CD4-positive, alpha-beta T cell treated with Interleukin-10 for 1 hour (primary cell): Measurements from ENCODE around the gene GNAQ.
"Not testable (repeated sequence)": the region's sequence is repeated elsewhere in the genome, so short reads cannot be mapped to it uniquely, and the experiment has no call there.

Experiments used
- DNase-seq: peaks from one replicate; pipeline ENCODE4 v3.0.0-alpha.2; 2020

GNAQ gene

GRCh38 chr9:77896938-77897667 lies 134.5 kb downstream of the GNAQ start:
- DNase-seq = no peak

- DNase-seq = no peak
These were observed 135.2 kb downstream of the GNAQ start for GRCh38 chr9:77896269-77896937.

GRCh38 chr9:77893706-77894105 lies 137.9 kb downstream of the GNAQ start:
- DNase-seq = no peak

- DNase-seq = no peak
These were observed 138.6 kb downstream of the GNAQ start for GRCh38 chr9:77892955-77893514.

- no peak for DNase-seq
These were observed 139.4 kb downstream of the GNAQ start for GRCh38 chr9:77892171-77892570.

- DNase-seq = no peak
These were observed 140.3 kb downstream of the GNAQ start for GRCh38 chr9:77891128-77891800.

GRCh38 chr9:77887662-77888061 lies 143.9 kb downstream of the GNAQ start:
- no peak for DNase-seq

GRCh38 chr9:77885104-77885672 lies 146.4 kb downstream of the GNAQ start:
- no peak for DNase-seq

GRCh38 chr9:77883846-77884771 lies 147.5 kb downstream of the GNAQ start:
- no peak for DNase-seq

GRCh38 chr9:77883133-77883532 lies 148.5 kb downstream of the GNAQ start:
- DNase-seq = no peak

- no peak for DNase-seq
These were observed 149.3 kb downstream of the GNAQ start for GRCh38 chr9:77882294-77882693.

- not testable (repeated sequence) for DNase-seq
These were observed 150.0 kb downstream of the GNAQ start for GRCh38 chr9:77881634-77882033.

GRCh38 chr9:77881111-77881510 lies 150.5 kb downstream of the GNAQ start:
- DNase-seq = no peak

- no peak for DNase-seq
These were observed 152.1 kb downstream of the GNAQ start for GRCh38 chr9:77879437-77879943.

GRCh38 chr9:77878793-77879192 lies 152.8 kb downstream of the GNAQ start:
- DNase-seq = not testable (repeated sequence)

GRCh38 chr9:77877976-77878375 lies 153.6 kb downstream of the GNAQ start:
- no peak for DNase-seq

GRCh38 chr9:77876590-77876989 lies 155.0 kb downstream of the GNAQ start:
- DNase-seq = no peak

GRCh38 chr9:77876091-77876490 lies 155.5 kb downstream of the GNAQ start:
- no peak for DNase-seq

- no peak for DNase-seq
These were observed 158.7 kb downstream of the GNAQ start for GRCh38 chr9:77872863-77873262.

- DNase-seq = no peak
These were observed 159.4 kb downstream of the GNAQ start for GRCh38 chr9:77872177-77872576.

GRCh38 chr9:77871483-77871882 lies 160.1 kb downstream of the GNAQ start:
- DNase-seq = no peak

GRCh38 chr9:77866878-77867277 lies 164.7 kb downstream of the GNAQ start:
- no peak for DNase-seq
